HFF-Myc (cell line): ENCODE measurements around the gene ZNF112.

Experiments used
- DNase-seq: peaks from one replicate; pipeline ENCODE4 v3.0.0-alpha.2; 2011; ENCODE audit warnings: low read depth; ENCODE audit errors: extremely low read depth
- H3K4me3 ChIP-seq: replicated peaks from 2 replicates; pipeline ENCODE4 v1.5.1; 2011; ENCODE audit warnings: low read depth, mild to moderate bottlenecking, control low read depth, low read length
- CTCF ChIP-seq: IDR thresholded peaks from 2 replicates; pipeline ENCODE4 v1.5.1; 2012; ENCODE audit warnings: mild to moderate bottlenecking, low read depth, low read length, control low read depth; ENCODE audit errors: missing control alignments

The ZNF112 gene

GRCh38 chr19:44313231-44313630 is 43.2 kb downstream of the ZNF112 start:
- no peak overlapping the region for H3K4me3 ChIP-seq
- no peak for TF ChIP-seq CTCF
- no peak for DNase-seq

GRCh38 chr19:44308011-44308410 is 48.5 kb downstream of the ZNF112 start:
- H3K4me3 ChIP-seq = no peak overlapping the region
- no peak for DNase-seq
- TF ChIP-seq CTCF = no peak

GRCh38 chr19:44306283-44306682 is 50.2 kb downstream of the ZNF112 start:
- TF ChIP-seq CTCF = no peak
- H3K4me3 ChIP-seq = no peak overlapping the region
- no peak for DNase-seq

- H3K4me3 ChIP-seq = peak overlapping the region; percentile 68; the same call in 1 of the 2 replicates
- no peak for TF ChIP-seq CTCF
- no peak for DNase-seq
Observed at GRCh38 chr19:44305457-44305856, 51.0 kb downstream of the ZNF112 start.

- peak; percentile 94 for DNase-seq
- peak within 1 kb of the TSS; percentile 68 for H3K4me3 ChIP-seq
- TF ChIP-seq CTCF = no peak
Observed at GRCh38 chr19:44304659-44305193, 51.8 kb downstream of the ZNF112 start, which contains the start of gene ZNF235. Gene ZNF235 (minus strand): TSS chr19:44305025. CDS start chr19:44303404, 1,621 bp downstream.

GRCh38 chr19:44303976-44304568 is 52.4 kb downstream of the ZNF112 start:
- no peak for TF ChIP-seq CTCF
- H3K4me3 ChIP-seq = peak overlapping the region; percentile 68
- DNase-seq = peak; percentile 17
